Kidney (tissue), 14 donors: ENCODE results near the gene CCDC88B. TPM values are rescaled to one million over a fixed set of nuclear protein-coding genes. Genes with fewer than 3 reads are reported as not detected.
A peak's percentile ranks its signal among the peaks of the same experiment; 100 is the strongest.

Source experiments
- DNase-seq, 5 donors: peaks; one replicate each; pipeline ENCODE4 v3.0.0-alpha.2; 2013 to 2020
- FAIRE-seq: peaks from 2 replicates; lab custom pipeline; 2012; peaks lifted over from hg19 to GRCh38; lab: Jason Lieb, UNC
- H3K27ac ChIP-seq, 2 donors: one replicate each; pipeline ENCODE4 v1.7.0; 2013; ENCODE audit warnings: low read depth in 2 of 2, low read length in 2 of 2, inconsistent platforms in 1 of 2
- H3K27me3 ChIP-seq: one replicate; pipeline ENCODE4 v1.7.1; 2013; ENCODE audit warnings: low read length, inconsistent platforms; ENCODE audit not compliant: control insufficient read depth, insufficient read depth
- H3K36me3 ChIP-seq, 3 donors: one replicate each; pipeline versions ENCODE4 v1.7.0 to v1.7.1; 2013; ENCODE audit warnings: low read length in 3 of 3, control low read depth in 1 of 3, inconsistent platforms in 1 of 3; ENCODE audit not compliant: insufficient read depth in 3 of 3, control insufficient read depth in 2 of 3
- H3K4me1 ChIP-seq, 3 donors: one replicate each; pipeline versions ENCODE4 v1.7.0 to v1.7.1; 2013; ENCODE audit warnings: low read length in 3 of 3, inconsistent platforms in 1 of 3, low read depth in 1 of 3; ENCODE audit not compliant: control insufficient read depth in 2 of 3, insufficient read depth in 2 of 3
- H3K4me3 ChIP-seq, 3 donors: one replicate each; pipeline versions ENCODE4 v1.7.0 to v1.8.1; 2013; ENCODE audit warnings: low read length in 3 of 3, control low read depth in 1 of 3, inconsistent platforms in 1 of 3
- H3K9ac ChIP-seq, 3 donors: one replicate each; pipeline versions ENCODE4 v1.7.0 to v1.7.1; 2013; ENCODE audit warnings: low read length in 3 of 3, control low read depth in 1 of 3, inconsistent platforms in 1 of 3
- H3K9me3 ChIP-seq, 3 donors: one replicate each; pipeline versions ENCODE4 v1.7.0 to v1.7.1; 2013; ENCODE audit warnings: low read length in 3 of 3, control low read depth in 1 of 3, inconsistent platforms in 1 of 3; ENCODE audit not compliant: control insufficient read depth in 2 of 3, insufficient read depth in 1 of 3
- CTCF ChIP-seq: IDR thresholded peaks from 3 replicates; pipeline ENCODE4 v1.5.1; 2012; ENCODE audit warnings: mild to moderate bottlenecking, moderate library complexity, borderline replicate concordance; ENCODE audit not compliant: insufficient read depth; ENCODE audit errors: extremely low read depth
- intact Hi-C: fragments of 100-400 bp; cut with DNase I; formaldehyde crosslinking; loops from one replicate; pipeline ENCODE4 v1.11.1; 2022
- polyA plus RNA-seq: library from polyadenylated mRNA; stranded (reverse); fragments of 350-450 nt; fragmentation: Illumina TruSeq; extraction: RNeasy Lipid Tissue Mini Kit (QIAGEN cat#74804); gene quantifications from one replicate; pipeline ENCODE4 v1.2.3, GENCODE V29; 2014; ENCODE audit warnings: low read depth, low replicate concordance; ENCODE audit not compliant: insufficient read depth
- total RNA-seq: library from RNA; stranded (reverse); fragmentation: NEBNext Ultra II Directional; extraction: Animal tissue kit (Norgen Biotek cat#: 25700); gene quantifications from one replicate; pipeline ENCODE4 v1.2.1, GENCODE V29; 2021
- donor health status: control.
- donor health status: control.
- donor health status: control.
- donor health status: control.
- donor health status: control.
- donor health status: DM: yes; HTN: yes; CAD: no.
- donor health status: Normal renal cell carcinoma (clear cell type).

Gene CCDC88B
- total and polyA plus RNA-seq, 2 donors from 2014 or later = 10.0 to 13.3 TPM

- DNase-seq (no peak), FAIRE-seq (no peak)
- H3K9ac ChIP-seq = no peak overlapping the region
- intact Hi-C loops = no loop called here
- TF ChIP-seq CTCF = no peak
- H3K4me1 ChIP-seq = peaks cover 0 to 6% (median 0%) of the 10 kb centered on the region in 3 donors
- no peaks in the 10 kb centered on the region for H3K36me3 ChIP-seq
- no peak overlapping the region for H3K4me3 ChIP-seq
- H3K9me3 ChIP-seq = no peaks in the 10 kb centered on the region
- H3K27ac ChIP-seq = no peak overlapping the region
- no peaks in the 10 kb centered on the region for H3K27me3 ChIP-seq
Measured at GRCh38 chr11:64395545-64396078, 55.6 kb downstream of the CCDC88B start.

- no peak overlapping the region for H3K27ac ChIP-seq
- H3K4me3 ChIP-seq = no peak overlapping the region
- peaks cover 0 to 6% (median 0%) of the 10 kb centered on the region in 3 donors for H3K4me1 ChIP-seq
- peak in 4 of 5 donors; percentile 64 to 82 (median 75) for DNase-seq
- intact Hi-C loops = no loop called here
- no peak overlapping the region for H3K9ac ChIP-seq
- no peaks in the 10 kb centered on the region for H3K36me3 ChIP-seq
- no peak for FAIRE-seq
- TF ChIP-seq CTCF = no peak
- H3K27me3 ChIP-seq = no peaks in the 10 kb centered on the region
- H3K9me3 ChIP-seq = no peaks in the 10 kb centered on the region
Measured at GRCh38 chr11:64396079-64396591, 56.1 kb downstream of the CCDC88B start.

GRCh38 chr11:64400102-64400501, 60.1 kb downstream of the CCDC88B start:
- Histone ChIP-seq H3K27ac (no peak overlapping the region), H3K27me3 (no peaks in the 10 kb centered on the region), H3K36me3 (no peaks in the 10 kb centered on the region), H3K9ac (no peak overlapping the region), H3K9me3 (peaks cover 0 to 2% (median 0%) of the 10 kb centered on the region in 3 donors), H3K4me3 (no peak overlapping the region), H3K4me1 (peaks cover 0 to 6% (median 0%) of the 10 kb centered on the region in 3 donors)
- no peak for DNase-seq
- intact Hi-C loops = no loop called here
- no peak for TF ChIP-seq CTCF
- no peak for FAIRE-seq

- Histone ChIP-seq H3K27ac (no peak overlapping the region), H3K4me3 (no peak overlapping the region), H3K9ac (no peak overlapping the region), H3K36me3 (no peaks in the 10 kb centered on the region), H3K27me3 (no peaks in the 10 kb centered on the region), H3K9me3 (peaks cover 0 to 2% (median 0%) of the 10 kb centered on the region in 3 donors), H3K4me1 (peaks cover 0 to 4% (median 0%) of the 10 kb centered on the region in 3 donors)
- FAIRE-seq (no peak), DNase-seq (no peak)
- no peak for TF ChIP-seq CTCF
- intact Hi-C loops = no loop called here
Measured at GRCh38 chr11:64400667-64401066, 60.7 kb downstream of the CCDC88B start.
